Mesodermal cell (in vitro differentiated cells): Measurements from ENCODE around the gene L3MBTL2.
A peak's percentile ranks its signal among the peaks of the same experiment; 100 is the strongest.

Source experiments
- H3K27ac ChIP-seq: 2 replicates; pipeline ENCODE4 v1.7.0; 2013; ENCODE audit warnings: mild to moderate bottlenecking, low read depth, low read length, moderate library complexity; ENCODE audit not compliant: severe bottlenecking
- H3K36me3 ChIP-seq: 2 replicates; pipeline ENCODE4 v1.7.1; 2013; ENCODE audit warnings: mild to moderate bottlenecking, low read length, moderate library complexity; ENCODE audit not compliant: control insufficient read depth, insufficient read depth
- H3K4me1 ChIP-seq: one replicate; pipeline ENCODE4 v1.7.1; 2013; ENCODE audit warnings: mild to moderate bottlenecking, low read length; ENCODE audit not compliant: insufficient read depth, control insufficient read depth, poor library complexity, severe bottlenecking
- H3K4me3 ChIP-seq: 2 replicates; pipeline ENCODE4 v1.7.0; 2013; ENCODE audit warnings: low read length, control low read depth, mild to moderate bottlenecking; ENCODE audit not compliant: insufficient read depth, poor library complexity, severe bottlenecking; ENCODE audit errors: extremely low read depth
- H3K9me3 ChIP-seq: 2 replicates; pipeline ENCODE4 v1.7.1; 2013; ENCODE audit warnings: mild to moderate bottlenecking, low read length, moderate library complexity; ENCODE audit not compliant: control insufficient read depth
- WGBS, 2 experiments: methylation state at CpG; one replicate each; pipeline ENCODE4 v1.1.5; 2013; ENCODE audit warnings: missing lambda C conversion rate in 2 of 2; ENCODE audit not compliant: insufficient coverage in 2 of 2; 5-methylcytosine and 5-hydroxymethylcytosine counted together

L3MBTL2 gene

GRCh38 chr22:41215409-41215808 lies 10.3 kb downstream of the L3MBTL2 start:
- H3K27ac ChIP-seq = no peak overlapping the region
- H3K36me3 ChIP-seq = peaks cover 63% of the 10 kb centered on the region
- H3K4me1 ChIP-seq = peaks cover 11% of the 10 kb centered on the region
- no peak overlapping the region for H3K4me3 ChIP-seq
- peaks cover 5% of the 10 kb centered on the region for H3K9me3 ChIP-seq
- 94 to 98% methylated on average over 10 of the region's 10 CpGs for WGBS, 2 experiments

GRCh38 chr22:41215926-41216325 lies 10.8 kb downstream of the L3MBTL2 start:
- no peak overlapping the region for H3K27ac ChIP-seq
- peaks cover 58% of the 10 kb centered on the region for H3K36me3 ChIP-seq
- peaks cover 11% of the 10 kb centered on the region for H3K4me1 ChIP-seq
- 98 to 100% methylated on average over 6 of the region's 7 CpGs for WGBS, 2 experiments
- no peak overlapping the region for H3K4me3 ChIP-seq
- H3K9me3 ChIP-seq = peaks cover 5% of the 10 kb centered on the region

- no peak overlapping the region for H3K4me3 ChIP-seq
- peaks cover 60% of the 10 kb centered on the region for H3K36me3 ChIP-seq
- 78 to 82% methylated on average over 8 to 11 of the region's 13 CpGs for WGBS, 2 experiments
- peaks cover 11% of the 10 kb centered on the region for H3K4me1 ChIP-seq
- H3K9me3 ChIP-seq = peaks cover 5% of the 10 kb centered on the region
- H3K27ac ChIP-seq = peak overlapping the region; percentile 83
These were observed 11.9 kb downstream of the L3MBTL2 start for GRCh38 chr22:41216984-41217383.

GRCh38 chr22:41217553-41218157 lies 12.5 kb downstream of the L3MBTL2 start:
- Histone ChIP-seq H3K36me3 (peaks cover 62% of the 10 kb centered on the region), H3K4me1 (peaks cover 11% of the 10 kb centered on the region), H3K27ac (peak overlapping the region; percentile 83), H3K9me3 (peaks cover 5% of the 10 kb centered on the region), H3K4me3 (no peak overlapping the region)
- 63 to 78% methylated on average over 11 to 14 of the region's 16 CpGs for WGBS, 2 experiments

- H3K4me1 ChIP-seq = no peaks in the 10 kb centered on the region
- 89% methylated on average over 8 of the region's 9 CpGs for WGBS, 2 experiments
- H3K27ac ChIP-seq = no peak overlapping the region
- no peak overlapping the region for H3K4me3 ChIP-seq
- peaks cover 73% of the 10 kb centered on the region for H3K36me3 ChIP-seq
- H3K9me3 ChIP-seq = no peaks in the 10 kb centered on the region
These were observed 17.9 kb downstream of the L3MBTL2 start for GRCh38 chr22:41222846-41223507.

GRCh38 chr22:41223535-41223934 lies 18.4 kb downstream of the L3MBTL2 start:
- no peak overlapping the region for H3K4me3 ChIP-seq
- H3K4me1 ChIP-seq = no peaks in the 10 kb centered on the region
- no peak overlapping the region for H3K27ac ChIP-seq
- H3K36me3 ChIP-seq = peaks cover 75% of the 10 kb centered on the region
- 91 to 97% methylated on average over 4 to 5 of the region's 7 CpGs for WGBS, 2 experiments
- H3K9me3 ChIP-seq = no peaks in the 10 kb centered on the region

GRCh38 chr22:41226723-41227655 lies 21.9 kb downstream of the L3MBTL2 start:
- H3K9me3 ChIP-seq = no peaks in the 10 kb centered on the region
- 94 to 96% methylated on average over 18 to 21 of the region's 26 CpGs for WGBS, 2 experiments
- H3K4me1 ChIP-seq = no peaks in the 10 kb centered on the region
- peaks cover 65% of the 10 kb centered on the region for H3K36me3 ChIP-seq
- no peak overlapping the region for H3K27ac ChIP-seq
- H3K4me3 ChIP-seq = no peak overlapping the region

- no peak overlapping the region for H3K27ac ChIP-seq
- H3K4me1 ChIP-seq = no peaks in the 10 kb centered on the region
- 95 to 100% methylated on average over 3 to 5 of the region's 6 CpGs for WGBS, 2 experiments
- H3K36me3 ChIP-seq = peaks cover 45% of the 10 kb centered on the region
- no peak overlapping the region for H3K4me3 ChIP-seq
- H3K9me3 ChIP-seq = no peaks in the 10 kb centered on the region
These were observed 24.1 kb downstream of the L3MBTL2 start for GRCh38 chr22:41229215-41229614.

- Histone ChIP-seq H3K27ac (no peak overlapping the region), H3K4me1 (no peaks in the 10 kb centered on the region), H3K9me3 (no peaks in the 10 kb centered on the region), H3K36me3 (peaks cover 38% of the 10 kb centered on the region), H3K4me3 (no peak overlapping the region)
- 92 to 94% methylated on average over 6 to 10 of the region's 17 CpGs for WGBS, 2 experiments
These were observed 24.8 kb downstream of the L3MBTL2 start for GRCh38 chr22:41229730-41230400.

- Histone ChIP-seq H3K9me3 (no peaks in the 10 kb centered on the region), H3K4me3 (no peak overlapping the region), H3K36me3 (peaks cover 33% of the 10 kb centered on the region), H3K4me1 (no peaks in the 10 kb centered on the region), H3K27ac (no peak overlapping the region)
- WGBS, 2 experiments = 93 to 96% methylated on average over 7 to 9 of the region's 9 CpGs
These were observed 25.3 kb downstream of the L3MBTL2 start for GRCh38 chr22:41230401-41230785.
